Fibroblast of lung (primary cell): ENCODE data around the gene FYN.

Experiments
- CTCF ChIP-seq, 2 donors: IDR thresholded peaks in 1 of 2; conservative IDR thresholded peaks in 1 of 2; 1 replicate in 1 of 2; 2 replicates in 1 of 2; pipeline ENCODE4 v1.5.1; 2011 to 2012; ENCODE audit warnings: low read length in 2 of 2, control low read depth in 1 of 2, inconsistent platforms in 1 of 2, low read depth in 1 of 2, mild to moderate bottlenecking in 1 of 2
- EZH2 ChIP-seq: IDR thresholded peaks from 2 replicates; pipeline ENCODE4 v1.5.1; 2012; ENCODE audit warnings: low read length, control low read depth, mild to moderate bottlenecking; ENCODE audit errors: missing control alignments

- TF ChIP-seq CTCF (conservative IDR thresholded peaks at IDR 0.05 in 1 of 2, IDR thresholded peaks at IDR 0.05 in 1 of 2; ENCODE audit: low read depth in 1 of 2, low read length in 2 of 2) (no peak), EZH2 (no peak)
These were observed 27.8 kb downstream of the FYN start for GRCh38 chr6:111845441-111845871.
